ENCODE measurements around the gene BSDC1.

DNA sequence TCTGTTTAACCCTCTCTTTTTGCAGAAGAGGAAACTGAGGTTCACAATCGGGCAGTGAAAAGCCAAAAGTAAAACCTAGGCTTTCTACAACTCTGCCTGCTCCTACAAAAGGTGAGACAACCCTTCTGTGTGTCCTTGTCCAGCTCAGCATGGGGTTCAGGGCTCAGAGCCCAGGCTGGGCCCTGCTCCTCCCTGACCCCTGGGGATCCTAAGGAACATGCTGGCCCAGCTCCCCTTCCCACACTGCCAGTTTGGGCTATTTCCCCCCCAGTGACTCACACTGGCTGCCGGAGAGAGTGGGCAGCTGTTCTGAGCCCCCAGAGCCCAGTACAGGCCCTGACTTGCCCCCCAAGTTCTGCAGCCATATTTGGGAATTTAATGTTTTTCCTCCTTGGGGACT lies 40.8 kb downstream of the BSDC1 start:
- TF ChIP-seq, protein P1, sequence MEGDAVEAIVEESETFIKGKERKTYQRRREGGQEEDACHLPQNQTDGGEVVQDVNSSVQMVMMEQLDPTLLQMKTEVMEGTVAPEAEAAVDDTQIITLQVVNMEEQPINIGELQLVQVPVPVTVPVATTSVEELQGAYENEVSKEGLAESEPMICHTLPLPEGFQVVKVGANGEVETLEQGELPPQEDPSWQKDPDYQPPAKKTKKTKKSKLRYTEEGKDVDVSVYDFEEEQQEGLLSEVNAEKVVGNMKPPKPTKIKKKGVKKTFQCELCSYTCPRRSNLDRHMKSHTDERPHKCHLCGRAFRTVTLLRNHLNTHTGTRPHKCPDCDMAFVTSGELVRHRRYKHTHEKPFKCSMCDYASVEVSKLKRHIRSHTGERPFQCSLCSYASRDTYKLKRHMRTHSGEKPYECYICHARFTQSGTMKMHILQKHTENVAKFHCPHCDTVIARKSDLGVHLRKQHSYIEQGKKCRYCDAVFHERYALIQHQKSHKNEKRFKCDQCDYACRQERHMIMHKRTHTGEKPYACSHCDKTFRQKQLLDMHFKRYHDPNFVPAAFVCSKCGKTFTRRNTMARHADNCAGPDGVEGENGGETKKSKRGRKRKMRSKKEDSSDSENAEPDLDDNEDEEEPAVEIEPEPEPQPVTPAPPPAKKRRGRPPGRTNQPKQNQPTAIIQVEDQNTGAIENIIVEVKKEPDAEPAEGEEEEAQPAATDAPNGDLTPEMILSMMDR (IDR thresholded peaks at IDR 0.05 in 2 of 3, conservative IDR thresholded peaks at IDR 0.05 in 1 of 3; ENCODE audit: control insufficient read depth in 2 of 3, extremely low read depth in 1 of 3, insufficient read depth in 1 of 3, low read depth in 3 of 3, low read length in 3 of 3): no peak
- TF ChIP-seq JUND (IDR thresholded peaks at IDR 0.05; ENCODE audit: low read depth, low read length): no peak
- no peak for TF ChIP-seq SIN3A (IDR thresholded peaks at IDR 0.05; ENCODE audit: low read depth, low read length)

Measured in GM12878 (cell line).